ENCODE results near the gene ENPP4.

DNA sequence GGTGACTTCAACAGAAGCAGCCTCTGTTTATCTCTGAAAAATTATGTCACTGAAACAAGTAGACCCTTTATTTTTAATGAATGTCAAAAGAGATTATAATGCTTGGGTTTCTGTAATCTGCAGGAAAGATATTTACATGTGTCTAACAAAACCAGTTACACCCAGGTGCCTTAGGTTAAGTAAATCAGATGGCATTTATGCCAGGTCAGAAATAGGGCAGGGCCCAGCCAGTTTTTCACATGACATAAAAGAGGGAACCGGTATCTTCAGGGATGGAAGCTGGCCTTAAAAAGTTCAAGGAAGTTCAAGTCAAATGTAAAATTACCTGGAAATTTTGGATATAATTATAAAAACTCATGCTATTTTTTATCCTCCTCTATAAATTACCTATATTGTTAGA, 14.2 kb upstream of the ENPP4 start:
- TF ChIP-seq POLR2A (IDR thresholded peaks at IDR 0.05; ENCODE audit: extremely low read depth, insufficient read length) = no peak
- no peak for TF ChIP-seq CTCF (IDR thresholded peaks at IDR 0.05; ENCODE audit: low read depth, low read length)

Measured in NB4 (cell line).